GM13977 (cell line): Measurements from ENCODE around the gene HDGFL2.

Experiments used
- DNase-seq: peaks from one replicate; pipeline ENCODE4 v3.0.0; 2012; ENCODE audit warnings: low spot score
- CTCF ChIP-seq: IDR thresholded peaks from 2 replicates; pipeline ENCODE4 v1.5.1; 2012; ENCODE audit warnings: mild to moderate bottlenecking, control low read depth; ENCODE audit not compliant: insufficient read depth; ENCODE audit errors: extremely low read depth, missing control alignments
- in situ Hi-C: fragments of 300-500 bp; cut with MboI; formaldehyde crosslinking; loops from one replicate; pipeline ENCODE4 v1.12.0; 2022; ENCODE audit warnings: low sequenced_read_pairs, low pct_unique_long_range_greater_than_20kb, mixed read lengths, inconsistent platforms; ENCODE audit not compliant: unreplicated experiment

The HDGFL2 gene

GRCh38 chr19:4543842-4544647 lies 71.9 kb downstream of the HDGFL2 start:
- TF ChIP-seq CTCF = no peak
- in situ Hi-C loops = no loop called here
- DNase-seq = no peak

- peak; percentile 49 for TF ChIP-seq CTCF
- no peak for DNase-seq
- in situ Hi-C loops = no loop called here
Observed at GRCh38 chr19:4547303-4548237, 75.5 kb downstream of the HDGFL2 start.

- in situ Hi-C loops = no loop called here
- no peak for TF ChIP-seq CTCF
- DNase-seq = no peak
Observed at GRCh38 chr19:4548238-4548584, 76.1 kb downstream of the HDGFL2 start.

GRCh38 chr19:4550018-4550417 lies 77.9 kb downstream of the HDGFL2 start:
- in situ Hi-C loops = no loop called here
- no peak for TF ChIP-seq CTCF
- no peak for DNase-seq

GRCh38 chr19:4550479-4551050 lies 78.5 kb downstream of the HDGFL2 start:
- DNase-seq = no peak
- no peak for TF ChIP-seq CTCF
- in situ Hi-C loops = no loop called here
